ENCODE measurements around the gene POU2F2.

The POU2F2 gene

DNA sequence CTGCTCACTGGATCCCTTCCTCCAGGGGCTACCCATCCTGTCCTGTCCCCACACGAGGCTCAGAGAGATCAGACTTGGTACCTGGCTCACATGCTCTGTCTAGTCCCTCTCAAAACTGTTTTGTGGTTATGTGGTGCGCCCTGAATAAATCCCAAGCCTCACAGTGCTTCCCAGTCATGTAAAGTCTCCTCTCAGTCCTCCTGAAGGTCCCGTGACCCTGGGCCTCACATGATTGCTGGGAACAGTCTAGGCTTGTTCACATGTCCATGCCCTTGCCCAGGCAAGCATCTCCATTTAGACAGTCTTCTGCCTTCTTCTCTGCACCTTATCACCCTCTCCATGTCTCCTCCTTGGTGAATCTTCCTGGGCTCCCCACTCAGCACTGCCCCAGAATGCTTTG is 36.0 kb upstream of the POU2F2 start:
- no peak overlapping the region for H3K4me3 ChIP-seq (ENCODE audit: low read depth, low read length)
- in situ Hi-C loops (cut with HindIII; ENCODE audit: low sequenced_read_pairs) = no loop called here
- TF ChIP-seq, protein P1, sequence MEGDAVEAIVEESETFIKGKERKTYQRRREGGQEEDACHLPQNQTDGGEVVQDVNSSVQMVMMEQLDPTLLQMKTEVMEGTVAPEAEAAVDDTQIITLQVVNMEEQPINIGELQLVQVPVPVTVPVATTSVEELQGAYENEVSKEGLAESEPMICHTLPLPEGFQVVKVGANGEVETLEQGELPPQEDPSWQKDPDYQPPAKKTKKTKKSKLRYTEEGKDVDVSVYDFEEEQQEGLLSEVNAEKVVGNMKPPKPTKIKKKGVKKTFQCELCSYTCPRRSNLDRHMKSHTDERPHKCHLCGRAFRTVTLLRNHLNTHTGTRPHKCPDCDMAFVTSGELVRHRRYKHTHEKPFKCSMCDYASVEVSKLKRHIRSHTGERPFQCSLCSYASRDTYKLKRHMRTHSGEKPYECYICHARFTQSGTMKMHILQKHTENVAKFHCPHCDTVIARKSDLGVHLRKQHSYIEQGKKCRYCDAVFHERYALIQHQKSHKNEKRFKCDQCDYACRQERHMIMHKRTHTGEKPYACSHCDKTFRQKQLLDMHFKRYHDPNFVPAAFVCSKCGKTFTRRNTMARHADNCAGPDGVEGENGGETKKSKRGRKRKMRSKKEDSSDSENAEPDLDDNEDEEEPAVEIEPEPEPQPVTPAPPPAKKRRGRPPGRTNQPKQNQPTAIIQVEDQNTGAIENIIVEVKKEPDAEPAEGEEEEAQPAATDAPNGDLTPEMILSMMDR (IDR thresholded peaks at IDR 0.05; ENCODE audit: low read depth, low read length) = no peak
- no peak for DNase-seq (ENCODE audit: low read depth, low spot score)

DNA sequence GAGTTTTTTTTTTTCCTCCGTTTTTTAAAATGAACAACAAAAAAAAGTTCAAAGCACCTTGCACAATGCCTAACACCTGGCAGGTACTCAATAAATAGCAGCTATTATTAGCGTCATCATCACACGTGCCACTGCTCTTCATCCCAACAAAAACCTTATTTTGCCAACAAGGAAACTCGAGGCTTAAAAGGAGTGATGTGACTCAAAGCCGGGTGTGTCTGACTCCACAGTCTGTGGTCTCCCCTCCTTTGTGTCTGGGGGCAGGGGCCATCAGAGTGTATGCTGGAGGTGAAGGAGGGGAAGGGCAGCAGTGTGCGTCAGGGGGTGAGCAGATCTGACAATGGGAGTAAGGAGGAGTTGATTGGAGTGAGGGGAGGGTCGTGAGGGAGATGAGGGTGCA is 34.1 kb upstream of the POU2F2 start:
- no peak overlapping the region for H3K4me3 ChIP-seq (ENCODE audit: low read depth, low read length)
- in situ Hi-C loops (cut with HindIII; ENCODE audit: low sequenced_read_pairs) = no loop called here
- DNase-seq (ENCODE audit: low read depth, low spot score) = no peak
- TF ChIP-seq, protein P1 (IDR thresholded peaks at IDR 0.05; ENCODE audit: low read depth, low read length) = no peak

DNA sequence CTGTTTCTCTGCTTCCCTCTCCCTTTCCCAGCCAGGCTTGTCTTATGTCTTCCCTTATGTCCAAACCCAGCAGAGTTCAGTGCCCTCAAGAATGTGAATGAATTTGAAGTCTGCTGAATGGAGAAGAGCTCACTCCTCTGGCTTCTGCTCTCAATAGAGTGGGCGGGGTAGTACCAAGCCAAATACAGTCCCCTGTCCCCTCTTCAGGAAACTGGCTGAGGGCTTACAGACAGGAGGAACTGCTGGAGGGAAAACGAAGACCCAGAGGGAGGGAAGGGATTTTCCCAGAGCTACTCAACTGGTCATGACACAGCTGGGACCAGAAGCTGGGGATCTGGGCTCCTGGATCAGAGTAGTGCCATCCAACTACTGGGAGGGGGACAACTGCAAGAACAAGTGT is 32.9 kb upstream of the POU2F2 start:
- in situ Hi-C loops (cut with HindIII; ENCODE audit: low sequenced_read_pairs) = no loop called here
- H3K4me3 ChIP-seq (ENCODE audit: low read depth, low read length) = no peak overlapping the region
- no peak for DNase-seq (ENCODE audit: low read depth, low spot score)
- TF ChIP-seq, protein P1 (IDR thresholded peaks at IDR 0.05; ENCODE audit: low read depth, low read length) = no peak

DNA sequence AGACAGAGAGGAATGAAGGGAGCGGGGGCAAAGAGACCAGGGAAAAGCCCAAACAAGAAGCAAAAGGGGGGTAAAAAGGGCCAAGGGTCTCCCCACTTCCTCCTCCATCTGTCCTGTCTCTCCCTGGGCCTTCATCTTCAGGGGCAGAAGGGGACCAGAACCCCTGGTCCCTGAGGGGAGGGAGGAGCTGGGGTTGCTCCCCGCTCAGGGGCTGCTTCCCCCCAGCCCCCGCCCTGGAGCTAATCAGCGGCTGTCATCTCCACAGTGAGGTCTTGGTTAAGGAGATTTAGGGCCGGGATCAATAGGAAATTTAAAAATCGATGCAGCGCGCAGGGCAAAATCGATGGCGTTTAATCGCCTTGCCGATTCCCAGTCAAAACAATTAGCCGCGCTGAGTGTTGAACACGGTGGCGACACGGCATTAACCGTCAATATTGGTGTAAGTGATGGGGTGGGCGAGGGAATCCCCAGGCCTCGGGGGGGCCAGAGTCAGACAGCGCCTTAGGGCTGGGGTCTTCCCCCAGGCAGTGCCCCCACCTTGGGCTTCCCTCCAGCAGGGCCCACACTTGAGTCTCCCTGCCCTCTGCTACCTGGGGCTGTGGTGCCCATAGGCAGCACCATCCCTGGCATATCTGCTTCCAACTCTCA is 29.5 kb upstream of the POU2F2 start:
- TF ChIP-seq, protein P1 (IDR thresholded peaks at IDR 0.05; ENCODE audit: low read depth, low read length) = no peak
- in situ Hi-C loops (cut with HindIII; ENCODE audit: low sequenced_read_pairs) = no loop called here
- H3K4me3 ChIP-seq (ENCODE audit: low read depth, low read length) = no peak overlapping the region
- DNase-seq (ENCODE audit: low read depth, low spot score) = no peak

DNA sequence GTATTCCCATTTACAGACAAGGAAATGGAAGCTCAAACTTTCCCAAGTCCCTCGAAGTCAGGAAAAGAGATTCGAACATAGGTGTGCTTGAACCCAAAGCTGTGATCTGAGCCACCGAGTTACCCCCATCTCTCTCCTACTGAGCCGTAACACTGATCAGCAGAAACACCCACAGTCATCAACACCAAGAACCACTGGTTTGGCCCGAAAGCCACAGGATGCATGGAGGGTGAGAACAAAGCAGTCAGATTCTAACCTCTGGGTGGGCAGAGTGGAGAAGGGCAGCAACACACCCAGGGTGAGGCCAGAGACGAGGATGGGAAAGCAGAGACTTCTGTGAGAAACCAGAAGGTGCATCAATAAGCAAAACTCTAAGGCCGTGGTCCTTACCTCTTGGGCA is 27.7 kb upstream of the POU2F2 start:
- no peak overlapping the region for H3K4me3 ChIP-seq (ENCODE audit: low read depth, low read length)
- no peak for DNase-seq (ENCODE audit: low read depth, low spot score)
- in situ Hi-C loops (cut with HindIII; ENCODE audit: low sequenced_read_pairs) = no loop called here
- TF ChIP-seq, protein P1 (IDR thresholded peaks at IDR 0.05; ENCODE audit: low read depth, low read length) = no peak

DNA sequence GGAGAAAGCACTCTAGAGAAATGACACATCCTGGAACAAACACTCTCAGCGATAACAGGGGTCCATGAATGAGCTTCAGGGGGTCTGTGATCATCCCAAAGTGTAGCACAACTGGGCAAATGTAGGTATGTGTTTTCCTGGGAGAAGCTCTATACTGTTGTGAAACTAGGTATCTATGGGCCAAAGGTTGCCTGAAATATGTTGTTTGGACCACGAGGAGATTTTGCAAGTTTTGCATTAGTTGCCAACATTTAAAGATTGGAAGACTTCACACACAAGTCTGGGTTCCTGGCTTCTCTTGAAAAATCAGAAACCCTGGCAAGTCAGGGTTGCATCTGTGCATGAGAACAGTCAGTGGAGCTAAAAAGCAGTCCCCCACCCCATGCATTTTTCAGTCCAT is 26.7 kb upstream of the POU2F2 start:
- TF ChIP-seq, protein P1 (IDR thresholded peaks at IDR 0.05; ENCODE audit: low read depth, low read length) = no peak
- DNase-seq (ENCODE audit: low read depth, low spot score) = no peak
- no peak overlapping the region for H3K4me3 ChIP-seq (ENCODE audit: low read depth, low read length)
- in situ Hi-C loops (cut with HindIII; ENCODE audit: low sequenced_read_pairs) = no loop called here
